Liver (tissue), 9 donors: ENCODE results near the gene ALMS1. TPM values are rescaled to one million over a fixed set of nuclear protein-coding genes. Genes with fewer than 3 reads are reported as not detected.
"Not testable (repeated sequence)": the region's sequence is repeated elsewhere in the genome, so short reads cannot be mapped to it uniquely, and the experiment has no call there.

Source experiments
- DNase-seq: peaks from one replicate; pipeline ENCODE4 v3.0.0-alpha.2; 2017; ENCODE audit warnings: low spot score
- H3K27ac ChIP-seq, 2 donors: one replicate each; pipeline ENCODE4 v1.7.0; 2013; ENCODE audit warnings: inconsistent platforms in 2 of 2, low read length in 2 of 2, control low read depth in 1 of 2, low read depth in 1 of 2, mild to moderate bottlenecking in 1 of 2
- H3K27me3 ChIP-seq, 4 donors: one replicate each; pipeline versions ENCODE4 v1.6.1 to v1.7.0; 2013; ENCODE audit warnings: low read length in 3 of 4, inconsistent platforms in 1 of 4, mild to moderate bottlenecking in 1 of 4, moderate library complexity in 1 of 4; ENCODE audit not compliant: control insufficient read depth in 4 of 4, insufficient read depth in 4 of 4
- H3K36me3 ChIP-seq, 4 donors: one replicate each; pipeline versions ENCODE4 v1.6.1 to v1.7.0; 2013; ENCODE audit warnings: low read length in 3 of 4, mild to moderate bottlenecking in 3 of 4, low read depth in 1 of 4, moderate library complexity in 1 of 4; ENCODE audit not compliant: control insufficient read depth in 4 of 4, insufficient read depth in 3 of 4
- H3K4me1 ChIP-seq, 4 donors: one replicate each; pipeline versions ENCODE4 v1.6.1 to v1.7.0; 2013; ENCODE audit warnings: low read length in 3 of 4, mild to moderate bottlenecking in 3 of 4, moderate library complexity in 1 of 4; ENCODE audit not compliant: control insufficient read depth in 4 of 4, insufficient read depth in 4 of 4
- H3K4me3 ChIP-seq, 3 donors: one replicate each; pipeline versions ENCODE4 v1.6.1 to v1.7.0; 2013; ENCODE audit warnings: low read length in 3 of 3, control low read depth in 1 of 3, low read depth in 1 of 3, mild to moderate bottlenecking in 1 of 3
- H3K9ac ChIP-seq, 2 donors: one replicate each; pipeline ENCODE4 v1.7.0; 2013; ENCODE audit warnings: low read length in 2 of 2, mild to moderate bottlenecking in 2 of 2, moderate library complexity in 2 of 2, control low read depth in 1 of 2, low read depth in 1 of 2
- H3K9me3 ChIP-seq, 4 donors: one replicate each; pipeline versions ENCODE4 v1.6.1 to v1.7.0; 2013; ENCODE audit warnings: low read length in 3 of 4; ENCODE audit not compliant: control insufficient read depth in 4 of 4
- ATF3 ChIP-seq: IDR thresholded peaks from 2 replicates; pipeline ENCODE4 v1.6.1; 2016; ENCODE audit warnings: antibody characterized with exemption
- EGR1 ChIP-seq, 2 donors: IDR thresholded peaks; 2 replicates each; pipeline ENCODE4 v1.6.1; 2016 to 2018; ENCODE audit warnings: antibody characterized with exemption in 2 of 2, low read depth in 2 of 2
- FOXA1 ChIP-seq: IDR thresholded peaks from 2 replicates; pipeline ENCODE4 v1.6.1; 2016; ENCODE audit warnings: antibody characterized with exemption
- FOXA2 ChIP-seq: IDR thresholded peaks from 2 replicates; pipeline ENCODE4 v1.6.1; 2016; ENCODE audit warnings: antibody characterized with exemption
- GABPA ChIP-seq, 2 donors: IDR thresholded peaks in 1 of 2; conservative IDR thresholded peaks in 1 of 2; 2 replicates each; pipeline ENCODE4 v1.6.1; 2016; ENCODE audit warnings: antibody characterized with exemption in 2 of 2, mild to moderate bottlenecking in 1 of 2, moderate library complexity in 1 of 2
- HNF4A ChIP-seq, 2 donors: conservative IDR thresholded peaks; 2 replicates each; pipeline ENCODE4 v1.6.1; 2016; ENCODE audit warnings: antibody characterized with exemption in 2 of 2, mild to moderate bottlenecking in 2 of 2
- HNF4G ChIP-seq: IDR thresholded peaks from 2 replicates; pipeline ENCODE4 v1.6.1; 2016; ENCODE audit warnings: antibody characterized with exemption
- NR2F2 ChIP-seq: IDR thresholded peaks from 2 replicates; pipeline ENCODE4 v1.6.1; 2016; ENCODE audit warnings: antibody characterized with exemption
- RAD21 ChIP-seq, 2 donors: IDR thresholded peaks; 2 replicates each; pipeline ENCODE4 v1.6.1; 2016; ENCODE audit warnings: antibody characterized with exemption in 2 of 2, mild to moderate bottlenecking in 2 of 2
- REST ChIP-seq: IDR thresholded peaks from 2 replicates; pipeline ENCODE4 v1.6.1; 2016; ENCODE audit warnings: antibody characterized with exemption, mild to moderate bottlenecking
- RXRA ChIP-seq, 2 donors: IDR thresholded peaks; 2 replicates each; pipeline ENCODE4 v1.6.1; 2017 to 2018; ENCODE audit warnings: antibody characterized with exemption in 2 of 2, mild to moderate bottlenecking in 1 of 2
- SP1 ChIP-seq: IDR thresholded peaks from 2 replicates; pipeline ENCODE4 v1.6.1; 2018; ENCODE audit warnings: antibody characterized with exemption, mild to moderate bottlenecking
- TAF1 ChIP-seq: conservative IDR thresholded peaks from 2 replicates; pipeline ENCODE4 v1.6.1; 2016; ENCODE audit warnings: antibody characterized with exemption, mild to moderate bottlenecking
- YY1 ChIP-seq: IDR thresholded peaks from 2 replicates; pipeline ENCODE4 v1.6.1; 2016; ENCODE audit warnings: antibody characterized with exemption, mild to moderate bottlenecking
- ZBTB33 ChIP-seq: IDR thresholded peaks from 2 replicates; pipeline ENCODE4 v1.6.1; 2016; ENCODE audit warnings: antibody characterized with exemption
- WGBS: extraction: QIAGEN DNeasy Blood & Tissue Kit; methylation state at CpG from one replicate; pipeline ENCODE4 v1.1.7; 2013; 5-methylcytosine and 5-hydroxymethylcytosine counted together
- polyA plus RNA-seq, 2 donors: library from polyadenylated mRNA; stranded (reverse) in 1 of 2; unstranded in 1 of 2; fragments of 200-250 nt in 1 of 2; fragments of >200 nt in 1 of 2; fragmentation: Nextera tagmentation in 1 of 2; extraction: Ambion mirVana in 1 of 2; gene quantifications; one replicate each; pipeline versions ENCODE4 v1.2.1 to v1.2.3, GENCODE V29; 2013 to 2015
- total RNA-seq, 2 donors: library from RNA; depleted of rRNA; stranded (reverse); fragments of >200 nt; gene quantifications; one replicate each; pipeline ENCODE4 v1.2.3, GENCODE V29; 2014
- TF ChIP-seq, protein P1 (sequence below): fragments of 150-350 bp; IDR thresholded peaks from 2 replicates; pipeline ENCODE4 v1.5.1; 2017; ENCODE audit warnings: improper control_type of control experiment, low read depth, low read length; ENCODE audit not compliant: missing input control
- TF ChIP-seq, protein P2 (sequence below): IDR thresholded peaks from 2 replicates; pipeline ENCODE4 v1.6.1; 2016; ENCODE audit warnings: antibody characterized with exemption
- donor health status: healthy.
- donor health status: healthy.
- donor health status: healthy.
- donor health status: healthy.
- donor health status: healthy.

ALMS1 gene
- total and polyA plus RNA-seq, 4 donors = 2.1 to 18.3 (median 7.0) TPM

- TF ChIP-seq ZBTB33 (no peak), RXRA (IDR thresholded peaks at IDR 0.05) (no peak)
- TF ChIP-seq, protein P1, sequence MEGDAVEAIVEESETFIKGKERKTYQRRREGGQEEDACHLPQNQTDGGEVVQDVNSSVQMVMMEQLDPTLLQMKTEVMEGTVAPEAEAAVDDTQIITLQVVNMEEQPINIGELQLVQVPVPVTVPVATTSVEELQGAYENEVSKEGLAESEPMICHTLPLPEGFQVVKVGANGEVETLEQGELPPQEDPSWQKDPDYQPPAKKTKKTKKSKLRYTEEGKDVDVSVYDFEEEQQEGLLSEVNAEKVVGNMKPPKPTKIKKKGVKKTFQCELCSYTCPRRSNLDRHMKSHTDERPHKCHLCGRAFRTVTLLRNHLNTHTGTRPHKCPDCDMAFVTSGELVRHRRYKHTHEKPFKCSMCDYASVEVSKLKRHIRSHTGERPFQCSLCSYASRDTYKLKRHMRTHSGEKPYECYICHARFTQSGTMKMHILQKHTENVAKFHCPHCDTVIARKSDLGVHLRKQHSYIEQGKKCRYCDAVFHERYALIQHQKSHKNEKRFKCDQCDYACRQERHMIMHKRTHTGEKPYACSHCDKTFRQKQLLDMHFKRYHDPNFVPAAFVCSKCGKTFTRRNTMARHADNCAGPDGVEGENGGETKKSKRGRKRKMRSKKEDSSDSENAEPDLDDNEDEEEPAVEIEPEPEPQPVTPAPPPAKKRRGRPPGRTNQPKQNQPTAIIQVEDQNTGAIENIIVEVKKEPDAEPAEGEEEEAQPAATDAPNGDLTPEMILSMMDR = no peak
- TF ChIP-seq, protein P2, sequence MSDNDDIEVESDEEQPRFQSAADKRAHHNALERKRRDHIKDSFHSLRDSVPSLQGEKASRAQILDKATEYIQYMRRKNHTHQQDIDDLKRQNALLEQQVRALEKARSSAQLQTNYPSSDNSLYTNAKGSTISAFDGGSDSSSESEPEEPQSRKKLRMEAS = no peak
Observed at GRCh38 chr2:73468376-73468775, 82.7 kb downstream of the ALMS1 start (continued).

DNA sequence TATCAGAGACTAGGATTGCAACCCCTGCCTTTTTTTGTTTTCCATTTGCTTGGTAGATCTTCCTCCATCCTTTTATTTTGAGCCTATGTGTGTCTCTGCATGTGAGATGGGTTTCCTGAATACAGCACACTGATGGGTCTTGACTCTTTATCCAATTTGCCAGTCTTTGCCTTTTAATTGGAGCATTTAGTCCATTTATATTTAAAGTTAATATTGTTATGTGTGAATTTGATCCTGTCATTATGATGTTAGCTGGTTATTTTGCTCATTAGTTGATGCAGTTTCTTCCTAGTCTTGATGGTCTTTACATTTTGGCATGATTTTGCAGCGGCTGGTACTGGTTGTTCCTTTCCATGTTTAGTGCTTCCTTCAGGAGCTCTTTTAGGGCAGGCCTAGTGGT, 98.2 kb downstream of the ALMS1 start:
- not testable (repeated sequence) for DNase-seq, H3K4me1 ChIP-seq, H3K9ac ChIP-seq, H3K36me3 ChIP-seq, H3K9me3 ChIP-seq, H3K27me3 ChIP-seq, H3K27ac ChIP-seq, H3K4me3 ChIP-seq
- WGBS = no CpG with 5 or more reads among the region's 1 CpG

- no peak overlapping the region for H3K27ac ChIP-seq
- no peaks in the 10 kb centered on the region for H3K4me1 ChIP-seq
- no peak overlapping the region for H3K4me3 ChIP-seq
- WGBS = 98% methylated on average over 8 of the region's 8 CpGs
- peaks cover 0 to 18% (median 4%) of the 10 kb centered on the region in 4 donors for H3K36me3 ChIP-seq
- no peak for TF ChIP-seq RAD21 (IDR thresholded peaks at IDR 0.05)
- no peak for TF ChIP-seq ATF3
- no peak for TF ChIP-seq GABPA (IDR thresholded peaks at IDR 0.05 in 1 of 2, conservative IDR thresholded peaks at IDR 0.05 in 1 of 2)
- no peak for TF ChIP-seq HNF4A (conservative IDR thresholded peaks at IDR 0.05)
- no peak for TF ChIP-seq FOXA1
- no peak for TF ChIP-seq EGR1 (IDR thresholded peaks at IDR 0.05; ENCODE audit: low read depth in 2 of 2)
- no peak for TF ChIP-seq TAF1
- no peak for TF ChIP-seq REST
- no peak for TF ChIP-seq ZBTB33
- no peak for TF ChIP-seq NR2F2
- no peak for TF ChIP-seq YY1
- TF ChIP-seq SP1 = no peak
- TF ChIP-seq, protein P1 = no peak
- no peak for TF ChIP-seq RXRA (IDR thresholded peaks at IDR 0.05)
- TF ChIP-seq FOXA2 = no peak
- TF ChIP-seq, protein P2 = no peak
- no peak for TF ChIP-seq HNF4G
- no peak for DNase-seq
- no peaks in the 10 kb centered on the region for H3K9me3 ChIP-seq
- H3K27me3 ChIP-seq = no peaks in the 10 kb centered on the region
- H3K9ac ChIP-seq = no peak overlapping the region
Observed at GRCh38 chr2:73487112-73487657, 101.5 kb downstream of the ALMS1 start.
